Sigmoid colon (tissue), 4 donors: ENCODE data around the gene FASN.

Experiments used
- EP300 ChIP-seq, 4 donors: sonication (generic); formaldehyde crosslinking; IDR thresholded peaks; one replicate each; pipeline ENCODE4 v1.6.1; 2017; ENCODE audit warnings: antibody characterized with exemption in 4 of 4
- POLR2A ChIP-seq, 2 donors: fragments of 450-650 bp; IDR thresholded peaks; one replicate each; pipeline ENCODE4 v1.6.1; 2016; ENCODE audit warnings: antibody characterized with exemption in 2 of 2, mild to moderate bottlenecking in 2 of 2, moderate library complexity in 2 of 2
- POLR2AphosphoS5 ChIP-seq, 4 donors: sonication (generic); formaldehyde crosslinking; IDR thresholded peaks; one replicate each; pipeline ENCODE4 v1.6.1; 2017; ENCODE audit warnings: antibody characterized with exemption in 4 of 4
- TF ChIP-seq, protein P1 (sequence below), 4 experiments: fragments of 450-650 bp in 3 of 4; fragments of 200-600 bp in 1 of 4; IDR thresholded peaks; one replicate each; pipeline ENCODE4 v1.5.1; 2016 to 2019; ENCODE audit warnings: antibody characterized with exemption in 4 of 4, mild to moderate bottlenecking in 3 of 4, moderate library complexity in 2 of 4

DNA sequence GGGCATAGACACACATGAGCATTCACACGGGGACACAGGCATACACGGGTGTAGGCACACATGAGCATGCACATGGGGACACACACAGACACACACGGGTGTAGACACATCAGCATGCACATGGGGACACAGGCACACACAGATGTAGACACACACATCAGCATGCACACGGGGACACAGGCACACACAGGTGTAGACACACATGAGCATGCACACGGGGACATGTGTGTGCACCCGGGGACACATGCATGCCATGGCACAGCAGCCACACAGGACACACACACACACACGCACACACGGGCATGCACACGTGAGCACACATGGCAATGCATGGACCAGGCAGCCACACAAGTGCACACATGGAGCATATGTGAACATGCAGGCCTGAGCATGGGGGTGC is 55.4 kb downstream of the FASN start:
- TF ChIP-seq POLR2A (IDR thresholded peaks at IDR 0.05) (no peak), POLR2AphosphoS5 (IDR thresholded peaks at IDR 0.05) (no peak), EP300 (IDR thresholded peaks at IDR 0.05) (no peak)
- TF ChIP-seq, protein P1, sequence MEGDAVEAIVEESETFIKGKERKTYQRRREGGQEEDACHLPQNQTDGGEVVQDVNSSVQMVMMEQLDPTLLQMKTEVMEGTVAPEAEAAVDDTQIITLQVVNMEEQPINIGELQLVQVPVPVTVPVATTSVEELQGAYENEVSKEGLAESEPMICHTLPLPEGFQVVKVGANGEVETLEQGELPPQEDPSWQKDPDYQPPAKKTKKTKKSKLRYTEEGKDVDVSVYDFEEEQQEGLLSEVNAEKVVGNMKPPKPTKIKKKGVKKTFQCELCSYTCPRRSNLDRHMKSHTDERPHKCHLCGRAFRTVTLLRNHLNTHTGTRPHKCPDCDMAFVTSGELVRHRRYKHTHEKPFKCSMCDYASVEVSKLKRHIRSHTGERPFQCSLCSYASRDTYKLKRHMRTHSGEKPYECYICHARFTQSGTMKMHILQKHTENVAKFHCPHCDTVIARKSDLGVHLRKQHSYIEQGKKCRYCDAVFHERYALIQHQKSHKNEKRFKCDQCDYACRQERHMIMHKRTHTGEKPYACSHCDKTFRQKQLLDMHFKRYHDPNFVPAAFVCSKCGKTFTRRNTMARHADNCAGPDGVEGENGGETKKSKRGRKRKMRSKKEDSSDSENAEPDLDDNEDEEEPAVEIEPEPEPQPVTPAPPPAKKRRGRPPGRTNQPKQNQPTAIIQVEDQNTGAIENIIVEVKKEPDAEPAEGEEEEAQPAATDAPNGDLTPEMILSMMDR (IDR thresholded peaks at IDR 0.05): no peak
